Muscle of back (tissue), 11 donors: ENCODE data around the gene DIDO1. TPM values are rescaled to one million over a fixed set of nuclear protein-coding genes. Genes with fewer than 3 reads are reported as not detected.

Experiments used
- DNase-seq, 3 donors: peaks; one replicate each; pipeline versions ENCODE4 v3.0.0 to v3.0.0-alpha.2; 2013
- polyA plus RNA-seq, 10 donors: library from polyadenylated mRNA; unstranded; fragments of 120-200 nt; gene quantifications; one replicate each; pipeline ENCODE4 v1.2.1, GENCODE V29; 2013; ENCODE audit not compliant: insufficient read length in 10 of 10

The DIDO1 gene
- polyA plus RNA-seq, 10 donors, result 32.9 to 42.2 (median 35.2) TPM

GRCh38 chr20:62836967-62837490 lies 89.3 kb downstream of the DIDO1 start:
- peak in 1 of 3 donors; percentile 2 for DNase-seq

GRCh38 chr20:62835931-62836861 lies 90.1 kb downstream of the DIDO1 start:
- DNase-seq, result peak in 1 of 3 donors; percentile 74

- peak in 1 of 3 donors; percentile 4 for DNase-seq
Observed at GRCh38 chr20:62834967-62835730, 91.2 kb downstream of the DIDO1 start.

- no peak for DNase-seq
Observed at GRCh38 chr20:62832951-62833391, 93.3 kb downstream of the DIDO1 start.

GRCh38 chr20:62832212-62832922 lies 93.9 kb downstream of the DIDO1 start:
- peak in 1 of 3 donors; percentile 60 for DNase-seq

- no peak for DNase-seq
Observed at GRCh38 chr20:62831854-62832211, 94.5 kb downstream of the DIDO1 start.

GRCh38 chr20:62831361-62831788 lies 94.9 kb downstream of the DIDO1 start:
- no peak for DNase-seq

GRCh38 chr20:62830821-62831220 lies 95.5 kb downstream of the DIDO1 start:
- DNase-seq, result peak in 1 of 3 donors; percentile 19

GRCh38 chr20:62830251-62830650 lies 96.1 kb downstream of the DIDO1 start:
- no peak for DNase-seq

GRCh38 chr20:62829231-62830230 lies 96.8 kb downstream of the DIDO1 start:
- DNase-seq, result no peak

- no peak for DNase-seq
Observed at GRCh38 chr20:62828511-62829230, 97.6 kb downstream of the DIDO1 start.

- no peak for DNase-seq
Observed at GRCh38 chr20:62828051-62828450, 98.3 kb downstream of the DIDO1 start.

Other genes with a start within 250 kb of the DIDO1 start
- gene NTSR1, start 217.7 kb downstream of the DIDO1 start, polyA plus RNA-seq, result under 1 TPM; 0.07 to 0.25 (median 0.11) TPM
- 10 to 100 TPM in 3 of 10 donors, 1 to 10 TPM in 7; 7.7 to 13.2 (median 9.4) TPM for gene MRGBP, start 130.0 kb downstream of the DIDO1 start, polyA plus RNA-seq
- gene OGFR, start 121.7 kb downstream of the DIDO1 start, polyA plus RNA-seq, result 10 to 100 TPM; 11.2 to 26.9 (median 16.0) TPM
- gene COL9A3, start 109.5 kb downstream of the DIDO1 start, polyA plus RNA-seq, result 10 to 100 TPM in 5 of 10 donors, 1 to 10 TPM in 5; 6.2 to 21.9 (median 11.0) TPM
- gene TCFL5, start 64.7 kb downstream of the DIDO1 start, polyA plus RNA-seq, result 10 to 100 TPM in 5 of 10 donors, 1 to 10 TPM in 5; 7.0 to 14.2 (median 9.8) TPM
- gene GID8, start 11.6 kb upstream of the DIDO1 start, polyA plus RNA-seq, result 10 to 100 TPM; 26.7 to 38.5 (median 30.6) TPM
- gene SLC17A9, start 26.2 kb upstream of the DIDO1 start, polyA plus RNA-seq, result 1 to 10 TPM in 6 of 10 donors, under 1 TPM in 4; 0.62 to 2.9 (median 1.1) TPM
- gene BHLHE23, start 80.5 kb upstream of the DIDO1 start, polyA plus RNA-seq, result under 1 TPM in 1 of 10 donors, not detected in 9; 0.16 TPM